Measurements from ENCODE around the gene OLFML1.

Gene OLFML1

DNA sequence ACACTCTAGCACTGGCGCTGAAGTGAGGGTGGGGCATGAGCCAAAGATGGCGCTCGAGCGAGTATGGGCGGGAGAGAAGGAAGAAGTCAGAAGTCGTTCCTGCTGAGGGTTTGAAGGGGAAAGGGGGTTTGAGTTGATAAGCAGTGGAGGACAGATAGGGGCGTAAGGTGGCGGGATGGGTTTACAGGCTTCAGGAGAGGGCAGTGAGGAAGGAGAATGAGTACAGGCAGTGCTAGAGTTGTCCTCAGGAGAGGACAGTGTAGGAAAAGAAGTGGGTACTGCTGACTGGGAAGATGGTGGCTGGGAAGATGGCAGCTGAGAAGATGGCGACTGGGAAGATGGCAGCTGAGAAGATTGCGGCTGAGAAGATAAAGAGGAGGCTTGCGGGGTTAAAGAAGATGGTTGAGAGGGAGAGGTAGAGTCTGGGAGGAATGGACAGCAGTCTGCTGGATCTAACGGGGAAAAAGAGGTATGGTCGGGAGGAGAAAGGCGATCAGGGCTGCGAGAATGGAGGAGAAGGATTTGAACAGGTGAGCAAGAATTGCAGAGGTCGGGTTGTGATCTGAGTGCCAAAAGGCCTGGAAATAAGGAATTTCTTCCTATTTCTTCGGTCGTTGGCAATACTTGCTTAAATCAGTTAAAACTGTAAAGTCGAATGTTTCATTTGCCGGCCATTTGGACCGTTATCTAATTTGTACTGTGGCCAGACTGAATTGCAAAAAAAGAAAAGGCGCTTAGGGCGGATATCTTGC, 33.7 kb downstream of the OLFML1 start:
- no peak overlapping the region for H3K27ac ChIP-seq (ENCODE audit: low read length)
- 100% methylated on average over 6 of the region's 23 CpGs for WGBS (ENCODE audit: insufficient coverage, insufficient read length)
- H3K4me3 ChIP-seq (ENCODE audit: low read length) = no peak overlapping the region
- peaks cover 5% of the 10 kb centered on the region; the same call in 1 of the 2 replicates for H3K27me3 ChIP-seq (ENCODE audit: control insufficient read depth, insufficient read depth, low read length)
- H3K4me1 ChIP-seq (ENCODE audit: control insufficient read depth, insufficient read depth, low read length) = no peaks in the 10 kb centered on the region
- no peaks in the 10 kb centered on the region for H3K36me3 ChIP-seq (ENCODE audit: control insufficient read depth, insufficient read depth, low read length)
- no peak for DNase-seq (ENCODE audit: low read depth, low spot score)
- H3K9me3 ChIP-seq (ENCODE audit: control insufficient read depth, insufficient read depth, low read length) = no peaks in the 10 kb centered on the region

DNA sequence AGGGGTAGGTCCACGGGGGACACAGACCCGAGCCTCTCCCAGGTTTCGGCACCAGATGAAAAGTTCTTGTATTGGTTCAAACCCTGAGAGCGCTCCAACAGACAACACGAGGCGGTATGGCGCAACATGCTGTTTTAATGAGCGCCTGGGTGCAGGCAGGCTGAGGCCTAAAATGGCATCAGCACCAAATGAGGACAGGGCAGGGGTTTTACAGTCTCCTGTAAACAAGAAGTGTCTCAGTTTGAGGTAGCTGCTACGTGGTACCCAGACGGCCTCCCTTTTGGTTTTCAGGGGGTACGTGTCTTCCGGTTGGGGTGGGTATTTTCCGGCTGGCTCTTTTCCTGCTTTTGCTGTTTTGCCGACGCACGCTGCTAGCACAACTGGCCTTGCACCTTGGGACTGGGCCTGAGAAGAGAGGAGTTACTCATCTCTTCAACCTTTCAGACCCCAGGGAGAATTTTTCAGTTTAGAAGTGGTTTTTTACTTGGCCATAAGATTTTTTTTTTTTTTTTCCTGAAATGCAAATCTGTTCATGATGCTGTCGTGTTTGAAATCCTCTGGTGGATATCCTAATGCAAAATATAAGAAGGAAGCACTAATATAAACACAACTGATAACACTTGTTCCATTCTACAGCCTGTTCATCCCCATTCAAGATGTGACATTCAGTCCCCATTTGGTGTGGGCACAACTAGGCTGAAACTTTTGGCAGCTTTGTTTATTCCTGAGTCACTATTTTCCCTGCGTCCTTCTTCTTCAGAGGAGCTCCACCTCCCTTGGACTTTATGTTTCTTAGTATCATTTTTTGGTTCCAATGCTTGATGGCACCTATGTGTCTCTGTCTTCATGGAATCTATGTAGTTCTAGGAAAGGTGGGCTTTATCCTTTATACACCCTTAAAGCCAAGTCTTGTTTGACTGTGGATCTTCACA, 35.0 kb downstream of the OLFML1 start:
- Histone ChIP-seq H3K27ac (ENCODE audit: low read length) (no peak overlapping the region), H3K36me3 (ENCODE audit: control insufficient read depth, insufficient read depth, low read length) (no peaks in the 10 kb centered on the region), H3K27me3 (ENCODE audit: control insufficient read depth, insufficient read depth, low read length) (peaks cover 2% of the 10 kb centered on the region; the same call in 1 of the 2 replicates), H3K4me3 (ENCODE audit: low read length) (no peak overlapping the region), H3K4me1 (ENCODE audit: control insufficient read depth, insufficient read depth, low read length) (no peaks in the 10 kb centered on the region), H3K9me3 (ENCODE audit: control insufficient read depth, insufficient read depth, low read length) (no peaks in the 10 kb centered on the region)
- no peak for DNase-seq (ENCODE audit: low read depth, low spot score)
- no CpG with 5 or more reads among the region's 18 CpGs for WGBS (ENCODE audit: insufficient coverage, insufficient read length)

DNA sequence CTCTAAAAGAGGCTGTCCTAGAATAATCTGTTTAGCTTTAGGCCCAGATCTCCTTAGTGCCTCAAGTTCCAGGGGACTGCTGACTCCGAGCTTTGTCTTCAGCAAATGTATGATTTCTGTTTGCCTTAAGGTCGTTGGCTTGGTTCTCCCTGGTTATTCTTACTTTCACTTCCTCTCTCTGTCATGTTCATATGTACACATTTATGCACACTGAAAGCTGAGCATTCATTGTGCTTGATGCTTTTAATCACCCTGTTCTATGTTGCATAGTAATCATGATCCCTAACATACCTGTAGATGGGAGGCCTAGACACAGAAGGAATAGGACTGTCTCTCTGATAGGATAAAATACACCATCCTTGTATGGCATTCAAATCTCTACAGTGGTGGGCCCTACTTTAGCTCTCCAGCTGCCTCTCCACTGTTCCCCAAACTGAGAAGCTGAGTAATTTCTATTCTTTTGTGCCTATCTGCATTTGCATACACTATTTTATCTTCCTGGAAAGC, 35.7 kb downstream of the OLFML1 start:
- no peaks in the 10 kb centered on the region for H3K9me3 ChIP-seq (ENCODE audit: control insufficient read depth, insufficient read depth, low read length)
- no peaks in the 10 kb centered on the region for H3K36me3 ChIP-seq (ENCODE audit: control insufficient read depth, insufficient read depth, low read length)
- no peak overlapping the region for H3K27ac ChIP-seq (ENCODE audit: low read length)
- H3K27me3 ChIP-seq (ENCODE audit: control insufficient read depth, insufficient read depth, low read length) = no peaks in the 10 kb centered on the region
- no peak for DNase-seq (ENCODE audit: low read depth, low spot score)
- no CpG with 5 or more reads among the region's 2 CpGs for WGBS (ENCODE audit: insufficient coverage, insufficient read length)
- no peak overlapping the region for H3K4me3 ChIP-seq (ENCODE audit: low read length)
- no peaks in the 10 kb centered on the region for H3K4me1 ChIP-seq (ENCODE audit: control insufficient read depth, insufficient read depth, low read length)

DNA sequence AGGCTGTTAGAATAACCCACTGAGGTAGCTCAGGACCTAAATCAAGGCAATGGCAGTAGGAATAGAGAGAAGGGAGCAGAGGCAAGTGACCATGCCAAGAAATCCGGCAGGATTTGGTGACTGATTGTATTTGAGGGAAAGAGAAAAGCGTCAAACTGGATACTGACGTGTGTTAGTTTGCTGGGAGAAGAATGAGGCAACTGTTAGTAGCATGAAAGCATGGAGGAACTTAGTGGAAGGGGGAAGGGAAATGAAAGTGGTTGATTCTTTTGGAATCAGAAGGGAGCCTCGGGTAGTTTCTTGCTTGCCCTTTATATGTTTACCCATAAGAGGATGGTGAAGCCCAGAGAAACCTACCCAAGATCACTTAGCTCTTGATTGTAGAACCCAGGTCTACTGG, 36.8 kb downstream of the OLFML1 start:
- no peak overlapping the region for H3K4me3 ChIP-seq (ENCODE audit: low read length)
- DNase-seq (ENCODE audit: low read depth, low spot score) = no peak
- no peak overlapping the region for H3K27ac ChIP-seq (ENCODE audit: low read length)
- WGBS (ENCODE audit: insufficient coverage, insufficient read length) = no CpG with 5 or more reads among the region's 4 CpGs
- H3K4me1 ChIP-seq (ENCODE audit: control insufficient read depth, insufficient read depth, low read length) = no peaks in the 10 kb centered on the region
- H3K9me3 ChIP-seq (ENCODE audit: control insufficient read depth, insufficient read depth, low read length) = no peaks in the 10 kb centered on the region
- no peaks in the 10 kb centered on the region for H3K27me3 ChIP-seq (ENCODE audit: control insufficient read depth, insufficient read depth, low read length)
- H3K36me3 ChIP-seq (ENCODE audit: control insufficient read depth, insufficient read depth, low read length) = no peaks in the 10 kb centered on the region

DNA sequence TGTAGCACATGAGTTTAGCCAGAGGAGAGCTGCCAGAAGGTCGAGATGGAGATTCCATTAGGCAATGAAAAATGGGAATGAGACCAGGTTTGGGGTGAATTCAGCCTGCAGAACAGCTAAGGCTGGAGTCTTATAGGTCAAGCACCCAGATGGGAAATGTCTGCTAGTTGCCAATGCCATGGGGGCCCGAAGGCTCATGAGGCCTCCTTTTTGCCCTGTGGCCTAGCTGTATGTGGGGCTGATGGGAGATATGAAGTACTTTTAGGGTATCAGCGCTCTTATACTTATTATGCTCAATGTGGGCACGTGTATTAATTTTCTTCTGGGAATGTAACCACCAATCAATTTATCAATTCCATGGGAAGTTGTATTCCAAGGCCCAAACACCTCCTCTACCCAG, 37.2 kb downstream of the OLFML1 start:
- H3K4me1 ChIP-seq (ENCODE audit: control insufficient read depth, insufficient read depth, low read length) = no peaks in the 10 kb centered on the region
- no peak overlapping the region for H3K27ac ChIP-seq (ENCODE audit: low read length)
- DNase-seq (ENCODE audit: low read depth, low spot score) = no peak
- H3K4me3 ChIP-seq (ENCODE audit: low read length) = no peak overlapping the region
- no peaks in the 10 kb centered on the region for H3K27me3 ChIP-seq (ENCODE audit: control insufficient read depth, insufficient read depth, low read length)
- H3K36me3 ChIP-seq (ENCODE audit: control insufficient read depth, insufficient read depth, low read length) = no peaks in the 10 kb centered on the region
- WGBS (ENCODE audit: insufficient coverage, insufficient read length) = no CpG with 5 or more reads among the region's 4 CpGs
- no peaks in the 10 kb centered on the region for H3K9me3 ChIP-seq (ENCODE audit: control insufficient read depth, insufficient read depth, low read length)

DNA sequence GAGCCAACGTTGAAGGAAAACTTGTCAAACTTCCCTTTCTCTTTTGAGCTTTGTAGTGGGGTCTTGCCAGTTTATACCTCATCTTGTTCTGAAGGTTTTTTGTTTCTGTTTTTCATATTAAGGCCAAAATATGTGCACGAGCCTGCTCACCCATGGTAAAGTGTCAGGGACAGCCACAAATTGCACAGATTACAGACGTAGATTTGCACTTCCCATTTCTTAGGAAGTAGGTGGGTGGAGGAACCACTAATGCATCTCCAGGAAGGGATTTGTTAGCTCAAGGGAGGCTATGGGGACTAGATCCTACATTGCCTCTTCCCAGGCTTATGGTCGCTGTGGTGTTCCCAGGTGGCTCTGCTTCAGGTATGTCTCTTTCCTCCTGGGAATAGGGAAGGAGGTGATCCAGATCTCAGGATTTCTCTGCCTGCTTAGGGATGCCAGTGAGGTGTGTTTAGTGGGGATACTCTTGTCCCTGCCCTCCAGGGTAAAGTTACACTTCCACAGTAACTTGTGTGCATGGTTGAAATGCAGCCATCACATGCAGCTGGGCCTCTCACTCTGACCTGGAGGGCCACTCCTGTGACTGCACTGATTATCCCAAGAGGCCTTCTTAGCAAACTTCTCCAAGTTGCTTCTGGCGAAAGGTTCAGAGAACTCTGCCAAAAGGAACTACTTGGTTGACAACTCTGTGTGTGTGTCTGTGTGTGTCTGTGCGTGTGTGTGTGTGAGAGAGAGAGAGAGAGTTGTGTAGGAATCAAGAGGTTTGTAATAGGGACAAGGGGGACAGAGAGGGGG, 38.3 kb downstream of the OLFML1 start:
- no peaks in the 10 kb centered on the region for H3K36me3 ChIP-seq (ENCODE audit: control insufficient read depth, insufficient read depth, low read length)
- WGBS (ENCODE audit: insufficient coverage, insufficient read length) = no CpG with 5 or more reads among the region's 6 CpGs
- no peaks in the 10 kb centered on the region for H3K27me3 ChIP-seq (ENCODE audit: control insufficient read depth, insufficient read depth, low read length)
- no peak overlapping the region for H3K4me3 ChIP-seq (ENCODE audit: low read length)
- H3K9me3 ChIP-seq (ENCODE audit: control insufficient read depth, insufficient read depth, low read length) = no peaks in the 10 kb centered on the region
- H3K4me1 ChIP-seq (ENCODE audit: control insufficient read depth, insufficient read depth, low read length) = no peaks in the 10 kb centered on the region
- H3K27ac ChIP-seq (ENCODE audit: low read length) = no peak overlapping the region
- no peak for DNase-seq (ENCODE audit: low read depth, low spot score)

DNA sequence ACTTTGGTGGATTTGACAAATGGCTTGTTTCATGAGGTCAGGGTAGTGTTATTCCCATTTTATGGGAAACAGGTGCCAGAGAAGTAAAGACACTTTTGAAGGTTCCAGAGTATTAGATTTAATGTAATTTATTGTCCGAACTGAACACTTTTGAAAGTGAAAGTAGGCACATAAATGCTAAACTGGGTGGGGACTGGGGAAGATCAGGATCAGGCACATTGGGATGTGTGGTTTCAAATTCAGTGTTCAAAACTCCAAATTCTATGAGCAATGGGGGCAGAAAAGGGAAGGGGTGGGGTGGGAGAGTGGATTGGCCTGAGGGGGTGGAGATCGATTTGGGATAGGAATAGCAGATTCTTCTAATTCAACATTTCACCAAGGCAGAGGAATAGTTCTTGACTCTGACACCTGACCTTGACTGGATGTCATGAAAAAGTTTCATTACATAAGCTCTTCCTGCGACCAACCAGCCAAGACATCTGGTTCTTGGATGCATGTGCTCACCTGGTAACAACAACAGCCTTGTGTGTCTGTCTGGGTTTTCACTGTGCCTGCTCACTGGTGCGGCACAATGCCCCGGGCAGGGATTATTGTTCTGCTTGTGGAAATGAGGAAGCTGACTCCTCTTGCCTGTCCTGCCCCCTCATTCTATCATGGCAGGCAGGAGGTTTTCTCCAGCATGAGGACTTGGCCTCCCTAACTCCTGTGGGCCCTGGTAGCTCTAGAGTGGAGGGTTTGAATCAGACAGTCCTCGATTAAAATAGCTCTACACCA, 39.3 kb downstream of the OLFML1 start:
- no peaks in the 10 kb centered on the region for H3K27me3 ChIP-seq (ENCODE audit: control insufficient read depth, insufficient read depth, low read length)
- H3K36me3 ChIP-seq (ENCODE audit: control insufficient read depth, insufficient read depth, low read length) = no peaks in the 10 kb centered on the region
- no peak for DNase-seq (ENCODE audit: low read depth, low spot score)
- no peak overlapping the region for H3K4me3 ChIP-seq (ENCODE audit: low read length)
- WGBS (ENCODE audit: insufficient coverage, insufficient read length) = no CpG with 5 or more reads among the region's 6 CpGs
- H3K9me3 ChIP-seq (ENCODE audit: control insufficient read depth, insufficient read depth, low read length) = no peaks in the 10 kb centered on the region
- H3K4me1 ChIP-seq (ENCODE audit: control insufficient read depth, insufficient read depth, low read length) = no peaks in the 10 kb centered on the region
- no peak overlapping the region for H3K27ac ChIP-seq (ENCODE audit: low read length)

DNA sequence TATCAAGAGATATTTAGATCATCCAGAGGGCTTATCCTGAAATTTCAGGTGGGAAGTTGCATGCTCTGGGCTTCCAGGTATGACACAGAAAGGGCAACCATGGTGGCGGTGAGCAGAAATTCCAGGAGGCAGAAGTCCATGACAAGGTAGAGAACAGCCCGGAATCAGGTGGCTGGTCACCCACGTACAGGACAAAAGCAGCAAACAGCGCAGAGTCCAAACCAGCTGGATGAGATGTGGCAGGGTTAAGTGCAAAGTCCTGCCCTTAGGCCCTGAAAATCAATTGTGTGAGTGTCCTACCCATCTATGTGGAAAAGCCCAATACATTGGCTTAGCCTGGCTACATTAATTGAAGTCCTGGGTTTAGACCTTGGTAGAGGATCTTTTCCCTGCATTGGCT, 40.1 kb downstream of the OLFML1 start:
- H3K27me3 ChIP-seq (ENCODE audit: control insufficient read depth, insufficient read depth, low read length) = no peaks in the 10 kb centered on the region
- no peaks in the 10 kb centered on the region for H3K36me3 ChIP-seq (ENCODE audit: control insufficient read depth, insufficient read depth, low read length)
- DNase-seq (ENCODE audit: low read depth, low spot score) = no peak
- H3K27ac ChIP-seq (ENCODE audit: low read length) = no peak overlapping the region
- no peak overlapping the region for H3K4me3 ChIP-seq (ENCODE audit: low read length)
- no peaks in the 10 kb centered on the region for H3K4me1 ChIP-seq (ENCODE audit: control insufficient read depth, insufficient read depth, low read length)
- WGBS (ENCODE audit: insufficient coverage, insufficient read length) = no CpG with 5 or more reads among the region's 4 CpGs
- no peaks in the 10 kb centered on the region for H3K9me3 ChIP-seq (ENCODE audit: control insufficient read depth, insufficient read depth, low read length)

DNA sequence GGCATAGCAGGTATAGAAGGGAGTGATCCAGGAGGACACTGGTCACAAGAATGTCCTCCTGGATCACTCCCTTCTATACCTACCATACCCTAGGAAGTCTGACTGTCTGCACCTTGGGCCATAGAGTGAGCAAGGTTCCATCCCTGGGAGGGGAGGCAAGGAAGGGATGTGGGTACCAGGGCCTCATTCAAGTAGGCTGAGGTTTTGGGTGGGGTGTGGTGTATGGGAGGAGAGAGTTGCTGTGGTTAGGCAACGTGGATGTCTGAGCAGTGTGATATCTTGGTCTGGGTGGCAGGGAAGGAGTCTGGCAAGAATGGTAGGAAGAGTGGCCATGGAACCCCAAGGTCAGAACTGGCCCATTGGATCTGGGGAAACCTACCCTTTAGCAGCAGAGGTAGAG, 41.7 kb downstream of the OLFML1 start:
- no peaks in the 10 kb centered on the region for H3K4me1 ChIP-seq (ENCODE audit: control insufficient read depth, insufficient read depth, low read length)
- DNase-seq (ENCODE audit: low read depth, low spot score) = no peak
- no peaks in the 10 kb centered on the region for H3K36me3 ChIP-seq (ENCODE audit: control insufficient read depth, insufficient read depth, low read length)
- no CpG with 5 or more reads among the region's 1 CpG for WGBS (ENCODE audit: insufficient coverage, insufficient read length)
- H3K4me3 ChIP-seq (ENCODE audit: low read length) = no peak overlapping the region
- no peaks in the 10 kb centered on the region for H3K27me3 ChIP-seq (ENCODE audit: control insufficient read depth, insufficient read depth, low read length)
- no peaks in the 10 kb centered on the region for H3K9me3 ChIP-seq (ENCODE audit: control insufficient read depth, insufficient read depth, low read length)
- no peak overlapping the region for H3K27ac ChIP-seq (ENCODE audit: low read length)

Data from iPS DF 6.9 (cell line).